GM12878 (cell line): Measurements from ENCODE around the gene SRCAP. TPM values are rescaled to one million over a fixed set of nuclear protein-coding genes. Genes with fewer than 3 reads are reported as not detected.

ENCODE experiments used
- ATAC-seq: fragments of 200-7000 bp; cut with Tn5 transposase; 3 replicates; pipeline ENCODE4 v1.9.1; 2020; ENCODE audit warnings: mild to moderate bottlenecking, moderate library complexity
- BruUV-seq: library from RNA; stranded (reverse); fragments of 400-500 nt; replicated peaks from 2 replicates; lab custom pipeline; 2021; lab: Mats Ljungman, UMichigan
- CTCF ChIA-PET: fragments of 300-600 bp; sonication (Branson Sonifier 250); formaldehyde crosslinking; extraction: SDS; loops from one replicate; lab custom pipeline; 2021; ENCODE audit warnings: inconsistent platforms; lab: Yijun Ruan, JAX
- POLR2A ChIA-PET: fragments of 350-600 bp; formaldehyde crosslinking; extraction: SDS; loops from one replicate; lab custom pipeline; 2021; ENCODE audit warnings: inconsistent platforms; lab: Charles Lee
- RAD21 ChIA-PET: fragments of 300-600 bp; sonication (Branson Sonifier 250); formaldehyde crosslinking; loops from one replicate; lab custom pipeline; 2023; ENCODE audit warnings: antibody characterized with exemption; ENCODE audit not compliant: unreplicated experiment; lab: Charles Lee
- SMC1A ChIA-PET: fragments of 300-600 bp; sonication (Branson Sonifier 250); formaldehyde crosslinking; loops from one replicate; lab custom pipeline; 2023; ENCODE audit not compliant: unreplicated experiment, uncharacterized antibody; lab: Charles Lee
- DNase-seq: peaks from one replicate; pipeline ENCODE4 v3.0.0-alpha.2; 2011; ENCODE audit warnings: low read depth, low spot score
- FAIRE-seq: peaks from 3 replicates; lab custom pipeline; 2011; peaks lifted over from hg19 to GRCh38; lab: Jason Lieb, UNC
- H2AFZ ChIP-seq: 2 replicates; pipeline ENCODE4 v1.6.0; 2011; ENCODE audit warnings: low read depth, low read length, control low read depth; ENCODE audit not compliant: control insufficient read depth
- H3K27ac ChIP-seq: 2 replicates; pipeline ENCODE4 v1.5.1; 2011; ENCODE audit warnings: control low read depth; ENCODE audit not compliant: control insufficient read depth, insufficient read depth
- H3K27me3 ChIP-seq, 2 experiments: replicated peaks in 1 of 2; 2 replicates each; pipeline versions ENCODE4 v1.6.0 to v1.6.1; 2011; ENCODE audit warnings: low read length in 1 of 2; ENCODE audit not compliant: control insufficient read depth in 2 of 2, insufficient read depth in 2 of 2
- H3K36me3 ChIP-seq, 2 experiments: 2 replicates each; pipeline ENCODE4 v1.5.1; 2011; ENCODE audit warnings: low read length in 1 of 2; ENCODE audit not compliant: control insufficient read depth in 2 of 2, insufficient read depth in 2 of 2
- H3K4me1 ChIP-seq: 2 replicates; pipeline ENCODE4 v1.6.1; 2011; ENCODE audit warnings: mild to moderate bottlenecking, low read length, moderate library complexity, mixed read lengths; ENCODE audit not compliant: control insufficient read depth, insufficient read depth
- H3K4me2 ChIP-seq: 2 replicates; pipeline ENCODE4 v1.6.0; 2011; ENCODE audit warnings: control low read depth; ENCODE audit not compliant: control insufficient read depth, insufficient read depth
- H3K4me3 ChIP-seq: fragments of 200-600 bp; sonication (generic); 2 replicates; pipeline ENCODE4 v1.5.1; 2016
- H3K79me2 ChIP-seq: 2 replicates; pipeline ENCODE4 v1.6.0; 2011; ENCODE audit warnings: low read length; ENCODE audit not compliant: control insufficient read depth, insufficient read depth
- H3K9ac ChIP-seq: 2 replicates; pipeline ENCODE4 v1.8.0; 2011; ENCODE audit warnings: low read length, control low read depth, mixed read lengths; ENCODE audit not compliant: control insufficient read depth, insufficient read depth
- H3K9me3 ChIP-seq: replicated peaks from 3 replicates; pipeline ENCODE4 v1.5.1; 2011; ENCODE audit warnings: mild to moderate bottlenecking, low read length; ENCODE audit not compliant: control insufficient read depth, insufficient read depth
- H4K20me1 ChIP-seq: 2 replicates; pipeline ENCODE4 v1.6.0; 2011; ENCODE audit not compliant: control insufficient read depth, insufficient read depth
- BRCA1 ChIP-seq: IDR thresholded peaks from 2 replicates; pipeline ENCODE4 v1.6.1; 2011; ENCODE audit warnings: low read depth, low read length, improper control_type of control experiment
- CTCF ChIP-seq, 3 experiments: IDR thresholded peaks in 2 of 3; conservative IDR thresholded peaks in 1 of 3; 2 replicates each; pipeline ENCODE4 v1.5.1; 2011; ENCODE audit warnings: low read depth in 3 of 3, low read length in 3 of 3, mild to moderate bottlenecking in 3 of 3, control low read depth in 2 of 3, moderate library complexity in 2 of 3, inconsistent platforms in 1 of 3, mixed read lengths in 1 of 3; ENCODE audit not compliant: control insufficient read depth in 2 of 3, insufficient read depth in 1 of 3; ENCODE audit errors: extremely low read depth in 1 of 3
- MTA3 ChIP-seq: IDR thresholded peaks from 2 replicates; pipeline ENCODE4 v1.6.1; 2012; ENCODE audit warnings: low read length, inconsistent platforms, borderline replicate concordance
- NR2C2 ChIP-seq: IDR thresholded peaks from 2 replicates; pipeline ENCODE4 v1.6.1; 2011; ENCODE audit warnings: borderline replicate concordance, low read depth; ENCODE audit not compliant: control insufficient read depth, insufficient read length
- PAX8 ChIP-seq: fragments of 450-650 bp; IDR thresholded peaks from 2 replicates; pipeline ENCODE4 v1.6.1; 2017; ENCODE audit warnings: mild to moderate bottlenecking, moderate library complexity
- RUNX3 ChIP-seq: IDR thresholded peaks from 2 replicates; pipeline ENCODE4 v1.6.1; 2012; ENCODE audit warnings: low read length, inconsistent platforms
- SMAD1 ChIP-seq: fragments of 450-650 bp; IDR thresholded peaks from 2 replicates; pipeline ENCODE4 v1.6.1; 2018; ENCODE audit warnings: mild to moderate bottlenecking, low read depth; ENCODE audit not compliant: partially characterized antibody
- STAT3 ChIP-seq: IDR thresholded peaks from 2 replicates; pipeline ENCODE4 v1.6.1; 2011; ENCODE audit warnings: low read depth, low read length, improper control_type of control experiment
- WGBS: methylation state at CpG from one replicate; pipeline ENCODE4 v1.1.6; 2016; ENCODE audit warnings: low lambda C conversion rate; ENCODE audit not compliant: insufficient replicate concordance, insufficient coverage; ENCODE audit errors: missing lambda C conversion rate; 5-methylcytosine and 5-hydroxymethylcytosine counted together
- in situ Hi-C: fragments of 300-500 bp; cut with MboI; formaldehyde crosslinking; loops from 9 replicates; pipeline ENCODE4 v1.14.3; 2018; ENCODE audit warnings: mixed read lengths
- intact Hi-C: fragments of 100-400 bp; cut with micrococcal nuclease; formaldehyde crosslinking; loops from one replicate; pipeline ENCODE4 v1.14.2; 2022; ENCODE audit not compliant: unreplicated experiment
- polyA plus RNA-seq, 11 experiments: library from polyadenylated mRNA; depleted of rRNA in 4 of 11; unstranded in 6 of 11; stranded (reverse) in 5 of 11; fragments of >200 nt; fragmentation: Nextera tagmentation in 4 of 11; fragmentation: Illumina TruSeq in 1 of 11; extraction: Ambion mirVana in 4 of 11; extraction: Trizol in 1 of 11; gene quantifications; 1 replicate in 1 of 11; 2 replicates in 10 of 11; pipeline versions ENCODE4 v1.2.1 to v1.2.3, GENCODE V29; 2011 to 2016; ENCODE audit warnings: inconsistent platforms in 2 of 11, missing spikeins in 2 of 11, low read depth in 1 of 11
- total RNA-seq, 4 experiments: library from RNA; depleted of rRNA in 3 of 4; stranded (reverse); fragments of >200 nt in 3 of 4; fragmentation: Illumina TruSeq in 1 of 4; extraction: Trizol in 1 of 4; gene quantifications; 2 replicates each; pipeline versions ENCODE4 v1.2.1 to v1.2.3, GENCODE V29; 2013 to 2021

Gene SRCAP
- total and polyA plus RNA-seq, 10 of the 15 experiments (the other 5 are each of a cell fraction or from before 2014, with no cell fraction given): 0.24 to 58.4 (median 11.6) TPM

- ATAC-seq (no peak), DNase-seq (no peak), FAIRE-seq (no peak)
- ChIA-PET POLR2A (no interaction called here), SMC1A (no interaction called here), RAD21 (no interaction called here), CTCF (no interaction called here)
- Histone ChIP-seq H3K27ac (no peak overlapping the region), H3K9me3 (no peaks in the 10 kb centered on the region), H3K4me2 (no peak overlapping the region), H3K27me3 (no peaks in the 10 kb centered on the region), H4K20me1 (no peaks in the 10 kb centered on the region), H2AFZ (no peak overlapping the region), H3K4me3 (no peak overlapping the region), H3K9ac (no peak overlapping the region), H3K4me1 (peaks cover 6% of the 10 kb centered on the region), H3K36me3 (peaks cover 43 to 45% of the 10 kb centered on the region in 2 experiments; a peak in 3 of 4 replicates), H3K79me2 (peaks cover 15% of the 10 kb centered on the region)
- TF ChIP-seq RUNX3 (no peak), STAT3 (no peak), MTA3 (no peak), CTCF (IDR thresholded peaks at IDR 0.05 in 2 of 3, conservative IDR thresholded peaks at IDR 0.05 in 1 of 3; ENCODE audit: control insufficient read depth in 2 of 3, extremely low read depth in 1 of 3, insufficient read depth in 1 of 3, low read depth in 3 of 3, low read length in 3 of 3) (no peak), PAX8 (no peak), SMAD1 (no peak), BRCA1 (no peak), NR2C2 (no peak)
- BruUV-seq: no TSS peak
- 88% methylated on average over 4 of the region's 4 CpGs for WGBS
- intact Hi-C loops: no loop called here
- in situ Hi-C loops: loop anchor here (25.0 kb wide), 1 partner anchor 1120 kb away; no protein-coding TSS in a partner anchor
These were observed 67.9 kb downstream of the SRCAP start for GRCh38 chr16:30766933-30767284.
